NCI-H748 (cell line): ENCODE results near the gene MPRIP.

Experiments
- DNase-seq: peaks from one replicate; lab custom pipeline; 2025; ENCODE audit not compliant: unreplicated experiment; lab: John Stamatoyannopoulos, UW

MPRIP gene

GRCh38 chr17:17064322-17064721 is 22.1 kb downstream of the MPRIP start:
- DNase-seq: no peak

- no peak for DNase-seq
Observed at GRCh38 chr17:17066021-17066420, 23.8 kb downstream of the MPRIP start.

GRCh38 chr17:17067257-17067656 is 25.0 kb downstream of the MPRIP start:
- DNase-seq: no peak

GRCh38 chr17:17069849-17070248 is 27.6 kb downstream of the MPRIP start:
- DNase-seq: no peak

GRCh38 chr17:17070931-17071330 is 28.7 kb downstream of the MPRIP start:
- no peak for DNase-seq

GRCh38 chr17:17071531-17072360 is 29.5 kb downstream of the MPRIP start:
- no peak for DNase-seq

- DNase-seq: no peak
Observed at GRCh38 chr17:17072546-17072945, 30.3 kb downstream of the MPRIP start.

GRCh38 chr17:17073030-17073564 is 30.8 kb downstream of the MPRIP start:
- DNase-seq: no peak

GRCh38 chr17:17073581-17074403 is 31.5 kb downstream of the MPRIP start:
- DNase-seq: no peak

- no peak for DNase-seq
Observed at GRCh38 chr17:17075125-17075781, 33.0 kb downstream of the MPRIP start.

- DNase-seq: no peak
Observed at GRCh38 chr17:17076066-17076465, 33.8 kb downstream of the MPRIP start.

GRCh38 chr17:17077101-17077500 is 34.8 kb downstream of the MPRIP start:
- no peak for DNase-seq

GRCh38 chr17:17077861-17078732 is 35.8 kb downstream of the MPRIP start:
- no peak for DNase-seq

GRCh38 chr17:17078832-17079231 is 36.6 kb downstream of the MPRIP start:
- no peak for DNase-seq

GRCh38 chr17:17079336-17079735 is 37.1 kb downstream of the MPRIP start:
- no peak for DNase-seq

GRCh38 chr17:17079761-17080160 is 37.5 kb downstream of the MPRIP start:
- DNase-seq: no peak

- no peak for DNase-seq
Observed at GRCh38 chr17:17080181-17080631, 37.9 kb downstream of the MPRIP start.

GRCh38 chr17:17080781-17081180 is 38.5 kb downstream of the MPRIP start:
- no peak for DNase-seq

- no peak for DNase-seq
Observed at GRCh38 chr17:17081304-17081940, 39.2 kb downstream of the MPRIP start.

- no peak for DNase-seq
Observed at GRCh38 chr17:17082878-17083277, 40.6 kb downstream of the MPRIP start.
